Motor neuron (in vitro differentiated cells): Measurements from ENCODE around the gene FAM222A. TPM values are rescaled to one million over a fixed set of nuclear protein-coding genes. Genes with fewer than 3 reads are reported as not detected.
A peak's percentile ranks its signal among the peaks of the same experiment; 100 is the strongest.

Source experiments
- ATAC-seq, 8 experiments: fragments of 200-7000 bp; cut with Tn5 transposase; replicated peaks in 6 of 8; 2 replicates each; pipeline ENCODE4 v1.8.0; 2021; ENCODE audit warnings: mild to moderate bottlenecking in 8 of 8, moderate library complexity in 8 of 8
- H3K27ac ChIP-seq, 2 donors: fragments of 250-450 bp; sonication (Bioruptor Pico); 2 replicates each; pipeline ENCODE4 v1.9.0; 2021; ENCODE audit warnings: antibody characterized with exemption in 2 of 2, mild to moderate bottlenecking in 2 of 2, moderate library complexity in 1 of 2
- H3K4me1 ChIP-seq, 2 donors: fragments of 250-450 bp; sonication (Bioruptor Pico); replicated peaks in 1 of 2; 2 replicates each; pipeline ENCODE4 v1.6.1; 2021; ENCODE audit warnings: antibody characterized with exemption in 2 of 2, mild to moderate bottlenecking in 2 of 2, moderate library complexity in 1 of 2
- H3K4me3 ChIP-seq, 5 donors: fragments of 250-450 bp; sonication (Bioruptor Pico); 2 replicates each; pipeline ENCODE4 v1.9.0; 2021; ENCODE audit warnings: antibody characterized with exemption in 5 of 5, mild to moderate bottlenecking in 5 of 5, moderate library complexity in 4 of 5
- WGBS, 10 experiments: fragments of 450-650 bp; shearing (Covaris generic); methylation state at CpG; one replicate each; pipeline ENCODE4 v1.0.0; 2022; 5-methylcytosine and 5-hydroxymethylcytosine counted together
- in situ Hi-C, 9 experiments: fragments of 400-800 bp; cut with MboI; loops; one replicate each; pipeline ENCODE4 v1.15.0; 2021; ENCODE audit warnings: low sequenced_read_pairs in 9 of 9, low pct_unique_long_range_greater_than_20kb in 2 of 9; ENCODE audit not compliant: unreplicated experiment in 9 of 9
- total RNA-seq, 8 experiments: library from RNA; unstranded; fragments of 300-600 nt; gene quantifications; 2 replicates each; pipeline versions ENCODE4 v1.2.3 to v1.2.4, GENCODE V29; 2022

FAM222A gene
- total RNA-seq, 8 experiments from 2014 or later, result 0.73 to 17.8 (median 8.1) TPM

- ATAC-seq, result no peak
- Histone ChIP-seq H3K4me3 (no peak overlapping the region), H3K4me1 (peaks cover 5 to 11% of the 10 kb centered on the region in 2 donors), H3K27ac (no peak overlapping the region)
- in situ Hi-C loops, result loop anchor here in 1 of 9 experiments (25.0 kb wide), 1 partner anchor 178 kb away; no protein-coding TSS in a partner anchor
- 68 to 95% (median 80%) methylated on average over 3 to 10 of the region's 18 CpGs; no CpG with 5 or more reads in 1 of the 10 experiments for WGBS, 10 experiments
Measured at GRCh38 chr12:109764776-109765445, 51.3 kb downstream of the FAM222A start.

- Histone ChIP-seq H3K4me1 (peaks cover 5 to 7% of the 10 kb centered on the region in 2 donors), H3K4me3 (no peak overlapping the region), H3K27ac (no peak overlapping the region)
- in situ Hi-C loops, result loop anchor here in 1 of 9 experiments (25.0 kb wide), 1 partner anchor 178 kb away; no protein-coding TSS in a partner anchor
- no peak for ATAC-seq
- WGBS, 10 experiments, result 57 to 100% (median 77%) methylated on average over 1 to 4 of the region's 6 CpGs; no CpG with 5 or more reads in 5 of the 10 experiments
Measured at GRCh38 chr12:109765446-109765810, 51.8 kb downstream of the FAM222A start.

GRCh38 chr12:109766251-109766778, 52.7 kb downstream of the FAM222A start:
- H3K27ac ChIP-seq, result no peak overlapping the region
- H3K4me1 ChIP-seq, result peaks cover 2 to 4% of the 10 kb centered on the region in 2 donors
- in situ Hi-C loops, result loop anchor here in 1 of 9 experiments (25.0 kb wide), 1 partner anchor 179 kb away; no protein-coding TSS in a partner anchor
- H3K4me3 ChIP-seq, result no peak overlapping the region
- ATAC-seq, result no peak
- WGBS, 10 experiments, result 53 to 100% (median 79%) methylated on average over 3 to 5 of the region's 12 CpGs; no CpG with 5 or more reads in 5 of the 10 experiments

GRCh38 chr12:109767456-109767855, 53.8 kb downstream of the FAM222A start:
- ATAC-seq, result no peak
- WGBS, 10 experiments, result 60 to 100% (median 97%) methylated on average over 1 to 3 of the region's 4 CpGs; no CpG with 5 or more reads in 6 of the 10 experiments
- in situ Hi-C loops, result loop anchor here in 1 of 9 experiments (25.0 kb wide), 1 partner anchor 180 kb away; no protein-coding TSS in a partner anchor
- Histone ChIP-seq H3K4me3 (no peak overlapping the region), H3K4me1 (no peaks in the 10 kb centered on the region), H3K27ac (no peak overlapping the region)

GRCh38 chr12:109767991-109768900, 54.6 kb downstream of the FAM222A start:
- no peak overlapping the region for H3K4me3 ChIP-seq
- ATAC-seq, result no peak

GRCh38 chr12:109768901-109769670, 55.5 kb downstream of the FAM222A start:
- 80 to 100% (median 99%) methylated on average over 3 to 7 of the region's 38 CpGs; no CpG with 5 or more reads in 6 of the 10 experiments for WGBS, 10 experiments
- no peak overlapping the region for H3K4me3 ChIP-seq

More at GRCh38 chr12:109767991-109768900, 54.6 kb downstream of the FAM222A start:
- 80 to 100% (median 96%) methylated on average over 1 to 24 of the region's 54 CpGs; no CpG with 5 or more reads in 5 of the 10 experiments for WGBS, 10 experiments
- H3K4me1 ChIP-seq, result no peaks in the 10 kb centered on the region
- no peak overlapping the region for H3K27ac ChIP-seq
- in situ Hi-C loops, result loop anchor here in 1 of 9 experiments (25.0 kb wide), 1 partner anchor 181 kb away; no protein-coding TSS in a partner anchor

GRCh38 chr12:109770104-109770860, 56.7 kb downstream of the FAM222A start:
- ATAC-seq, result peak in 1 of 8 experiments; percentile 20
- H3K4me3 ChIP-seq, result no peak overlapping the region
- 35 to 100% (median 59%) methylated on average over 2 to 10 of the region's 16 CpGs; no CpG with 5 or more reads in 1 of the 10 experiments for WGBS, 10 experiments
- H3K4me1 ChIP-seq, result no peaks in the 10 kb centered on the region
- H3K27ac ChIP-seq, result no peak overlapping the region
- in situ Hi-C loops, result loop anchor here in 4 of 9 experiments (10.0 to 25.0 kb wide), 3 partner anchors 165 to 183 kb away; no protein-coding TSS in a partner anchor

More at GRCh38 chr12:109768901-109769670, 55.5 kb downstream of the FAM222A start:
- H3K27ac ChIP-seq, result no peak overlapping the region
- no peak for ATAC-seq
- in situ Hi-C loops, result loop anchor here in 1 of 9 experiments (25.0 kb wide), 1 partner anchor 182 kb away; no protein-coding TSS in a partner anchor
- no peaks in the 10 kb centered on the region for H3K4me1 ChIP-seq

- WGBS, 10 experiments, result 10 to 93% (median 81%) methylated on average over 2 to 11 of the region's 17 CpGs; no CpG with 5 or more reads in 6 of the 10 experiments
- no peaks in the 10 kb centered on the region for H3K4me1 ChIP-seq
- no peak for ATAC-seq
- H3K27ac ChIP-seq, result no peak overlapping the region
- H3K4me3 ChIP-seq, result no peak overlapping the region
- in situ Hi-C loops, result loop anchor here in 4 of 9 experiments (10.0 to 25.0 kb wide), 3 partner anchors 166 to 184 kb away; no protein-coding TSS in a partner anchor
Measured at GRCh38 chr12:109770861-109771670, 57.4 kb downstream of the FAM222A start.

- H3K27ac ChIP-seq, result no peak overlapping the region
- ATAC-seq, result no peak
- H3K4me1 ChIP-seq, result no peaks in the 10 kb centered on the region
- in situ Hi-C loops, result loop anchor here in 4 of 9 experiments (10.0 to 25.0 kb wide), 3 partner anchors 167 to 185 kb away; no protein-coding TSS in a partner anchor
- no peak overlapping the region for H3K4me3 ChIP-seq
- WGBS, 10 experiments, result 80 to 94% (median 87%) methylated on average over 2 to 9 of the region's 17 CpGs; no CpG with 5 or more reads in 4 of the 10 experiments
Measured at GRCh38 chr12:109771746-109772621, 58.4 kb downstream of the FAM222A start.
